22Rv1 (cell line): ENCODE data around the gene LRRC38.

Experiments
- ZFX ChIP-seq: fragments of 450-650 bp; IDR thresholded peaks from 2 replicates; pipeline ENCODE4 v1.6.1; 2017; ENCODE audit warnings: antibody characterized with exemption, borderline replicate concordance
- TF ChIP-seq, protein P1 (sequence below): fragments of 450-650 bp; IDR thresholded peaks from 2 replicates; pipeline ENCODE4 v1.5.1; 2017; ENCODE audit warnings: mild to moderate bottlenecking

DNA sequence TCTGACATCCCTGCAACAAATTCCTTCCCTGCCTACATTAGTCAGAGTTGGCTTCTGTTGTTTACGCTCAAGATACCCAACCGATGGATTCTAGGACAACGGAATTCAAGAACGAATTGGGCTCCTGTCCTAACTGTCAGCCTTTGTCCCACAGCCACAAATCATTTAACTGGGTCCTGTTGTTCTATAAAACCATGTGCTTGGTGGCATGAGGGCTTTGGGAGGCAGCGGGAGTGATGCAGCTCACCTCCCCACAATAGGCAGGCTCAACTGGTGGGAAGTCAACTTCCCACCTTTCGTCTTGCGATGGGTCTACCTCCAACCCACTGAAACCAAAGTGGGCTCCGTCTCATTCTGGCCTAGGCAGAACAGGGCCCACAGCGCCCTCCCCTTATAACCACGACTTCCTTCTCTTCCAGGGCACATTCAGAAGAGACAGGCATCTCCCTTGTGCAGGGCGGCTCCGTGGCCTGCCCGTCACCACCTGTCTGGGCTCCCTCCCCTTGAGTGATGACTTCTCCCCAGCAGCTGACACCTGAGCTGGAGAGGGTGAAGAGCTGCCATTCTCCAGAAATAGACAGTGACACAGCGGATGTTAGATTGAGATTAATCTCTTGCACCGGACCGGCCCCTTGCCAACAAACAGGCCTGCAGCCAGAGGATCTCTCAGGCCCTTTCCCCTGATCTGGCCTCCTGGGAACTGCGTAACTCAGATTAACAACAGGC lies 26.5 kb downstream of the LRRC38 start:
- TF ChIP-seq, protein P1, sequence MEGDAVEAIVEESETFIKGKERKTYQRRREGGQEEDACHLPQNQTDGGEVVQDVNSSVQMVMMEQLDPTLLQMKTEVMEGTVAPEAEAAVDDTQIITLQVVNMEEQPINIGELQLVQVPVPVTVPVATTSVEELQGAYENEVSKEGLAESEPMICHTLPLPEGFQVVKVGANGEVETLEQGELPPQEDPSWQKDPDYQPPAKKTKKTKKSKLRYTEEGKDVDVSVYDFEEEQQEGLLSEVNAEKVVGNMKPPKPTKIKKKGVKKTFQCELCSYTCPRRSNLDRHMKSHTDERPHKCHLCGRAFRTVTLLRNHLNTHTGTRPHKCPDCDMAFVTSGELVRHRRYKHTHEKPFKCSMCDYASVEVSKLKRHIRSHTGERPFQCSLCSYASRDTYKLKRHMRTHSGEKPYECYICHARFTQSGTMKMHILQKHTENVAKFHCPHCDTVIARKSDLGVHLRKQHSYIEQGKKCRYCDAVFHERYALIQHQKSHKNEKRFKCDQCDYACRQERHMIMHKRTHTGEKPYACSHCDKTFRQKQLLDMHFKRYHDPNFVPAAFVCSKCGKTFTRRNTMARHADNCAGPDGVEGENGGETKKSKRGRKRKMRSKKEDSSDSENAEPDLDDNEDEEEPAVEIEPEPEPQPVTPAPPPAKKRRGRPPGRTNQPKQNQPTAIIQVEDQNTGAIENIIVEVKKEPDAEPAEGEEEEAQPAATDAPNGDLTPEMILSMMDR: no peak
- no peak for TF ChIP-seq ZFX
